ENCODE results near the gene COQ4.
"Not testable (repeated sequence)": the region's sequence is repeated elsewhere in the genome, so short reads cannot be mapped to it uniquely, and the experiment has no call there.

COQ4 gene

DNA sequence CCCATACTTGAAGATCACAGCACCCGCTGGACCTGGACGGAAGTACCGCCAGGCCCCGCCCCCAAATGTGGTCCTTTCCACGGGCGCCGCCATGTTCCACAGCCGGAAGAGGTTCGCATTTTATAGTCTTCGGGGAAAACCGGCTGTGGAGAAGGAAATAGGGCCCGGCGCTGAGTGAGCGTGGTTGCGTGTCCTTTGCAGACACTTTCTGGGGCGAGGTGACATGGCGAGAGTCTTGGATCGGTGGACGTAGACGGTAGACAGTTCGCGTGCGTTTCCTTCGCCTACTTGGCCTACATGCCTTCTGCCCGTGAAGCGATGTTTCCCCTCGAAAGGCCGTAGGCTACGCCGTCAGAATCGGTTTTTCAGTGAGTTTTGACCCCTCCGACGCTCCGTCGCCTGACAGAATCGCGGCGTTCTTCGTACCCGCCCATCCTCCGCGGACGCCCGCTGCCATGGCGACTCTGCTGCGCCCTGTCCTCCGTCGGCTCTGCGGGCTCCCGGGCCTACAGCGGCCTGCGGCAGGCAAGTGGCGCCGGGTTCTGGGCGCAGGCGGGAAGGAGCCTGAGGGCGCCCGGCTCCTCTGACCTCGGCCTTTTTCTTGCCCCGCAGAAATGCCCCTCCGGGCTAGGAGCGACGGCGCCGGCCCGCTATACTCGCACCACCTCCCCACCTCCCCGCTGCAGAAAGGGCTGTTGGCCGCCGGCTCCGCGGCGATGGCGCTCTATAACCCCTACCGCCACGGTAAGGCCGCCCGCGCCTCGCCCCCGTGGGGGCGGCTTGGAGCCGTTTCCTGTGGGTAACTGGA is at the start of gene COQ4, which contains the start of gene TRUB2:
COQ4 (plus strand) TSS at position 436 of the 808 bp plus-strand sequence; CDS start at position 456, 20 bp downstream.
TRUB2 (minus strand) TSS at position 44 of the 808 bp plus-strand sequence; CDS start at position 5, 39 bp downstream.
- H3K9ac ChIP-seq: peak within 1 kb of the TSS; percentile 83 to 95 (median 89)
- H3K36me3 ChIP-seq: peaks cover 35 to 74% (median 63%) of the 10 kb centered on the region in 11 experiments
- peak within 1 kb of the TSS; percentile 69 to 96 (median 89); a peak in 21 of 22 replicates for H3K27ac ChIP-seq
- H4K20me1 ChIP-seq: peaks cover 0 to 13% (median 3%) of the 10 kb centered on the region in 11 experiments; a peak in 5 of 22 replicates
- H3K9me3 ChIP-seq (replicated peaks in 1 of 11): no peaks in the 10 kb centered on the region
- TF ChIP-seq Cebpa-rat (IDR thresholded peaks at IDR 0.05): no peak
- peak within 1 kb of the TSS; percentile 80 to 97 (median 93) for H3K4me3 ChIP-seq
- peaks cover 22 to 33% (median 30%) of the 10 kb centered on the region in 10 experiments for H3K4me1 ChIP-seq
- no peaks in the 10 kb centered on the region for H3K27me3 ChIP-seq
- H3K4me2 ChIP-seq: peak within 1 kb of the TSS; percentile 89 to 98 (median 95)

GRCh38 chr9:128274245-128274644 is 48.4 kb upstream of the COQ4 start:
- Histone ChIP-seq H3K27me3 (no peaks in the 10 kb centered on the region), H3K4me2 (peak overlapping the region; percentile 83 to 100 (median 96)), H3K9ac (peak overlapping the region in 10 of 11 experiments; percentile 82 to 96 (median 90); a peak in 12 of 22 replicates), H3K4me1 (peaks cover 45 to 52% (median 50%) of the 10 kb centered on the region in 10 experiments), H3K9me3 (replicated peaks in 1 of 11) (no peaks in the 10 kb centered on the region), H3K27ac (no peak overlapping the region), H3K4me3 (peak overlapping the region in 5 of 10 experiments; percentile 78 to 93 (median 91); a peak in 6 of 20 replicates), H3K36me3 (peaks cover 23 to 46% (median 36%) of the 10 kb centered on the region in 11 experiments), H4K20me1 (peaks cover 0 to 10% (median 0%) of the 10 kb centered on the region in 11 experiments; a peak in 3 of 22 replicates)
- TF ChIP-seq Cebpa-rat (IDR thresholded peaks at IDR 0.05): no peak

DNA sequence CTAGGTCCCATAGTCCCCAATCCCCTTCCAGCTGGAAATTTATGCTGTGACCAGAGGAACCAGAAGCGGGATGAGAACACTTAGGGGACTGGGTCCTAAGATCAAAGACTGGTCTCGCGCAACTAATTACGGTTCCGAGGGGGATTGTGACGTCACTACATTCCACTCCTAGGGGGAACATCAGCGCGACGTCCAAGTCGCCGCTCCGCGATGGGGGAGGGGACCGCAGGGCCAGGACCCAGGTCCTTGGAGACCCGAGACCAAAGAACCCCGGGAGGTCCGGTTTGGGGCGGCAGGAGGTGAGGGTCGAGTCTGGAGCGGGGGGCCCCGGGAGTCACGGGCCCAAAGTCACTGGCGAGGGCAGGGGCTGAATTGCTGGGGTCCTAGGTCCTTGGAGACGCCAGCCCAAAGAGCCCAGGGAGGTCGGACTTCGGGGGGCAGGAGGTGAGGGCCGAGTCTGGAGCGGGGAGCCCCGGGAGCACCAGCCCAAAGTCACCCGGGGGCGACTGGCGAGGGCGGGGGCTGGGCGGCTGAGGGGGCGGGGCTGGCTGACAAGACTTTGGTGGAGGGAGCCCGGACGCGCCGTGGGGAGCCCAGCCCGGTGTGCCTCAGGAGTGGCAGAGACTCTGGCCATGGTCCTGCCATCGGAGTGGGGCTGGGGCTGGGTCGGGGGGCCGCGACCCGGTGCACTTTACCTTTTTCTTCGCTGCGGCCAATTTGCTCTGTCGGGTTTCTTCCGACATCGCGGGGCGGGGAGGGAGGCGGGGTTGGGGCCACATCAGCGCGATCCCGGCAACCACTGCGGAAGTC is 47.2 kb upstream of the COQ4 start, which contains the start of gene GOLGA2:
GOLGA2 (minus strand) TSS at position 810 of the 810 bp plus-strand sequence; CDS start at position 779, 31 bp downstream.
- H3K27me3 ChIP-seq: no peaks in the 10 kb centered on the region
- peaks cover 23 to 34% (median 32%) of the 10 kb centered on the region in 11 experiments for H3K36me3 ChIP-seq
- H3K4me3 ChIP-seq: peak within 1 kb of the TSS; percentile 78 to 95 (median 92)
- TF ChIP-seq Cebpa-rat (IDR thresholded peaks at IDR 0.05): no peak
- H3K4me1 ChIP-seq: peaks cover 56 to 64% (median 62%) of the 10 kb centered on the region in 10 experiments
- peak within 1 kb of the TSS; percentile 73 to 92 (median 83) for H3K27ac ChIP-seq
- H3K4me2 ChIP-seq: peak within 1 kb of the TSS; percentile 92 to 100 (median 99)
- H3K9ac ChIP-seq: peak within 1 kb of the TSS; percentile 81 to 96 (median 89)
- H3K9me3 ChIP-seq (replicated peaks in 1 of 11): no peaks in the 10 kb centered on the region
- peaks cover 0 to 10% (median 0%) of the 10 kb centered on the region in 11 experiments; a peak in 3 of 22 replicates for H4K20me1 ChIP-seq

DNA sequence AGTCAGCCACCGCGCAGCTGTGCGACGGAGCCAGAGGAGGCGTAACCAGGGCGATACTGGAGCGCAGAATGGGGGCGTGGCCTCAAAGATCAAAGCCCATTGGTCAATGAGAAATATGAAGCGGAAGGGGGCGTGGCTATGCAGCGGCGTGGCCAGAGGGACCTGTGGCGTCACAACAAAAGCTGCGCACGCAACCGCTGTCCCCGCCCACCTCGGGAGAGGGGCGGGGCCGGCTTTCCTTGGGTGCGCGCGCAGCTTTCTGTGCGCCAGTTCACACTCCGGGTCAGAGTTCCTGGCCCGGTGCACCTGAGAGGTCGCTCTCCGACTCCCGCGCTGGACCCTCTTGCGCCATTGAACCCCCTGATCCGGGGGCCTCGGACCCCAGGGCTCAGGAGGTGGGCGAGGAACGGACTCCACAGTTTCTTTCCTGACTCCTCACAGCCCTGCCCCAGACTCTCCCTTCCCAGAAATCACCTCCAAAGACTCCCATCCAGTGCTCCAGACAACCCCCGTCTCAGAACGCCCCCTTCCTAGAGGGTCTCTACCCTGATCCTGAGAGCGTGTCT is 46.5 kb upstream of the COQ4 start, which contains the start of gene SWI5:
SWI5 (plus strand) TSS at position 269 of the 566 bp plus-strand sequence.
- Histone ChIP-seq H3K9me3 (replicated peaks in 1 of 11) (no peaks in the 10 kb centered on the region), H3K27me3 (no peaks in the 10 kb centered on the region), H3K36me3 (peaks cover 21 to 28% (median 26%) of the 10 kb centered on the region in 11 experiments), H3K9ac (peak within 1 kb of the TSS; percentile 81 to 96 (median 89)), H4K20me1 (peaks cover 0 to 10% (median 0%) of the 10 kb centered on the region in 11 experiments; a peak in 3 of 22 replicates), H3K4me2 (peak within 1 kb of the TSS; percentile 92 to 100 (median 99)), H3K4me1 (peaks cover 59 to 68% (median 66%) of the 10 kb centered on the region in 10 experiments), H3K4me3 (peak within 1 kb of the TSS; percentile 78 to 95 (median 92)), H3K27ac (peak within 1 kb of the TSS; percentile 73 to 92 (median 83))
- no peak for TF ChIP-seq Cebpa-rat (IDR thresholded peaks at IDR 0.05)

DNA sequence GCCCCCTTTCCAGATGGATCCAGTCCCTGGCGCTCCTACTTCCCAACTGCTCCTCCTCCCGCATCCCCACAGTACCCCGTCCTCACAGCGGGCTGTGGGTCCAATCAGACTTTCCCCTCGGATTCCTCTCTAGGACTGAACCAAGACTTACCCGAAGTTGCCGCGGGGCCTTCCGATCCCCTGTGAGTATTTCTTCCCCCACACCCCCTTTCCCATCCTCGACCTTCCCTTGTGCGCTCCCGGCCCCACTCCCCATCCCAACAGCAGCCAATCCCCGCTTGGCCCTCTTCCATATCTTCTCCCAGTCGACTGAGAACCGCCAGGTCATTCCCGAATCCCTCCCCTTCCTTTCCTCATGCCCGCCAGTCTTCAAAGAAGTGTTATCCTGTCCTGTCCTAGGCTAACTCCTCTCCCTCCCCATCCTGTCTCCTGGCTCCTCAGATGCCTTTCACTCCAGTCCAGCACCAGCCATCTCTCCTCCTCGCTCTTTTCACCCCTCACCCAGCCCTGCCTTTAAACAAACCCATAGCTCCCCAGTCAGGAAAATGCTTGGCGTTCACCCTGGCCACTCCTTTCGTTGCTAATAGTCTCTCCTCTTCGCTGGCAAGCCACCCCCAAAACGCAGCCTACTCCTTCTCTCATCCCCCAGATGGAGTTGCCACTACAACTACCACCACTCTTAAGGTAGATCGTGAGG is 45.9 kb upstream of the COQ4 start:
- H3K36me3 ChIP-seq: peaks cover 15 to 22% (median 20%) of the 10 kb centered on the region in 11 experiments
- peak overlapping the region; percentile 78 to 95 (median 92) for H3K4me3 ChIP-seq
- H3K27me3 ChIP-seq: no peaks in the 10 kb centered on the region
- H3K27ac ChIP-seq: peak overlapping the region; percentile 66 to 82 (median 76); a peak in 21 of 22 replicates
- peaks cover 0 to 10% (median 0%) of the 10 kb centered on the region in 11 experiments; a peak in 3 of 22 replicates for H4K20me1 ChIP-seq
- no peaks in the 10 kb centered on the region for H3K9me3 ChIP-seq (replicated peaks in 1 of 11)
- H3K4me1 ChIP-seq: peaks cover 59 to 68% (median 66%) of the 10 kb centered on the region in 10 experiments
- peak overlapping the region; percentile 89 to 100 (median 97) for H3K4me2 ChIP-seq
- peak overlapping the region; percentile 81 to 96 (median 87) for H3K9ac ChIP-seq
- TF ChIP-seq Cebpa-rat (IDR thresholded peaks at IDR 0.05): no peak

- Histone ChIP-seq H3K27ac (peak overlapping the region in 8 of 11 experiments; percentile 23 to 65 (median 42); a peak in 14 of 22 replicates), H3K4me1 (peaks cover 46 to 57% (median 55%) of the 10 kb centered on the region in 10 experiments), H3K9ac (peak overlapping the region in 8 of 11 experiments; percentile 15 to 53 (median 38); a peak in 9 of 22 replicates), H3K4me3 (peak overlapping the region in 1 of 10 experiments; percentile 28; a peak in 2 of 20 replicates), H3K4me2 (peak overlapping the region; percentile 44 to 100 (median 96))
- not testable (repeated sequence) for H3K9me3 ChIP-seq (replicated peaks in 1 of 11); H3K27me3 ChIP-seq; H3K36me3 ChIP-seq; H4K20me1 ChIP-seq
Observed at GRCh38 chr9:128279088-128280073, 43.3 kb upstream of the COQ4 start.
